Stimulated activated CD4-positive, alpha-beta T cell treated with anti-CD3 and anti-CD28 coated beads, Interleukin-15, amount 100 ng/mL, for 24 hours (primary cell): ENCODE results near the gene RRBP1.

Experiments used
- DNase-seq: peaks from one replicate; pipeline ENCODE4 v3.0.0-alpha.2; 2020

The RRBP1 gene

DNA sequence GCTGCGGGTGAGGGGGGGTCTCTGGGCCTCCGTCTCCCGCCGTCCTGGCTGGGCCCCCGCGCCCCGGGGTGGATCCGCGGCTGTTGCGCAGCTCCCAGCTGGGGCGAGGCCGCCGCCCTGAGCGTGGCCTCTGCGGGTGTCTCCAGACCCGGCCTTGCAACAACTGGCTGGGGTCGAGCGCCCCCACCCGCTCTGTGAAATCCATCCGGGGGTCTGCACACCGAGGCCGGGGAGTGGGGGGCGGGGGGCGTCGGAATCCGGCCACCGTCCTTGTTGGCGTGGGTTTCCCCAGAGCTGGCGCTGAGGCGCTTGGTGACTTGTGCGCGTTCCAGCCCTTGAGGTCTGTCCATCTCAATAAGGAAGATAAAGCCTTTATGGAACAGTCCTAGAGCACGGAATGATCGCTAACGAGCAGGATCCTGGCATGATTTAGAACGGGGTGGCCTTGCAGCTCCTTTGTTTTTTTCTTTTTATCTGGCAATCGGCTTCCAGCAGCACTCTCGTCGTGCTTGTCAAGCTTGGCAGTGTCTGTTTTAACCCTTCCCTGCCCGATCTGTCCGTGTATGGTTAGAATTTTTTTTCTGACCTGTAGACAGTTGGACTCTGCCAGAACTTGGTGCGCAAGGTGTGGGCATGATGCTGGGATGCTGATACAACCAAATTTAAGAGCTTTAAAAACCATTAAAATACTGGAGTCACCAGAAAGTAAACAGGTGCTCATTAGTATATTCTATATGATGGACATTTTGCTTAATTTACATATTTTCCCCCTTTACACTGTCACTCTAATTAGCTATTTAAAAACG, 111.5 kb downstream of the RRBP1 start:
- DNase-seq: peak; percentile 46

DNA sequence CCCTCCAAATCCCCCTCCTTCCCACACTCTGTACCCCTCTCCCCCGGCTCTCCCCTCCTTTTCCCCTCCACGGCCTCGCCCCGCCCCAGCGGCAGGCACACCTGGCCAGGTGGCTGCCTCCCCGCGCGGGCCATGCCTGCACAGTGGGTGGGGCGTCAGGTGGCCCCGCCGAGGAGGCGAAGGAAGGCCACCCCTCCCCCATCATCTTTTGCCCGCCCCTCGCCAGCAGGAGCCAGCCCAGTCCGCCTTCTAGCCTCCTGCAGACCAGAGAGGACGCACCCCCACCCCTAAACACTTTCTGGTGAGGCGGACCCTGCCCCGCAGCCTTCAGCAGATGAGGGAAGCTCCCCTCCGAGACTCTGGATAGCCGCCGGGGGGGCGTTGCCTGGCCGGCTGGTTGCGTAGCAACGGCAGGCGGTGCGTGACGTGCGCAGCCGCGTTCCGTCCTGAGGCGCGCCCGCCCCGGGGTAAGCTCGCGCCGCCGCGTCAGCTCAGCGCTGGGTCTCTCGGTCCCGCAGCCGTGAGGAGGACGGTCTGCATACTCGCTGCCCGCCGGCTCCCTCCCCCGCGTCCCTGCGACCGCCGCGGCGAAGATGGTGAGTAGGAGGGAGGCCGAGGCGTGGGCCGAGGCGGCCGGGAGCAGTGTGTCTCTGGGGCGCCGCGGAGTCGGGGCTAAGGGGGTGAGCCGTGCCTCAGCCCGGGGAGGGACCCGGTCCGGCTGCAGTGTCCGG, 112.3 kb downstream of the RRBP1 start, which contains the start of gene DSTN:
Gene DSTN (plus strand): TSS at position 460 of the 731 bp plus-strand sequence. CDS start 134 bp downstream, at position 594.
- peak; percentile 90 for DNase-seq

DNA sequence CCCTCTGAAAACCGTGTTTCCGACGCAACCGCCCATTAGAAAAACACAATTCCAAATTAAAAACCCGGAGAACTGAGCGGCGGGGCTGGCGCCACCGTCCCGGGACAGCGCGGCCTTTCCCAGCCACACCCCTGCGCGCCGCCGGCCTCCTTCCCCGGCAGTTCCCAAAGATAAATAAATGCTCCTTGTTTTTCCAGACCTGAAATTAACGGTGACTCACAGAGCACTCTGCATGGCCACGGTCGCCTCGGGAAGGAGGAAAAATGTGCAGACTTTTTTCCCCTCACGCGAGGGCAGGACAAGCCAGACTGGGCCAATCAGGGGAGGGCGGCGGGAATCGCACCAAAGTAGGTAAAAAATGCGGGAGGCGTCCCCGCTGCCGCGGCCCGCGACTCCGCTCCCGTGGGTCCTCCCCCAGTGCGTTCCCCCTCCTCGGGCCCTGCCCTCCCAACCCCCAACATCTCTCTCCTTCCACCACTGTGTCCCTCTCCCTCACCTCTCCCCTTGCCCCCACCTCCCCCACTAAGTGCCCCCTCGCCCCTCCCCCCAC, 113.0 kb downstream of the RRBP1 start:
- DNase-seq: peak; percentile 41

DNA sequence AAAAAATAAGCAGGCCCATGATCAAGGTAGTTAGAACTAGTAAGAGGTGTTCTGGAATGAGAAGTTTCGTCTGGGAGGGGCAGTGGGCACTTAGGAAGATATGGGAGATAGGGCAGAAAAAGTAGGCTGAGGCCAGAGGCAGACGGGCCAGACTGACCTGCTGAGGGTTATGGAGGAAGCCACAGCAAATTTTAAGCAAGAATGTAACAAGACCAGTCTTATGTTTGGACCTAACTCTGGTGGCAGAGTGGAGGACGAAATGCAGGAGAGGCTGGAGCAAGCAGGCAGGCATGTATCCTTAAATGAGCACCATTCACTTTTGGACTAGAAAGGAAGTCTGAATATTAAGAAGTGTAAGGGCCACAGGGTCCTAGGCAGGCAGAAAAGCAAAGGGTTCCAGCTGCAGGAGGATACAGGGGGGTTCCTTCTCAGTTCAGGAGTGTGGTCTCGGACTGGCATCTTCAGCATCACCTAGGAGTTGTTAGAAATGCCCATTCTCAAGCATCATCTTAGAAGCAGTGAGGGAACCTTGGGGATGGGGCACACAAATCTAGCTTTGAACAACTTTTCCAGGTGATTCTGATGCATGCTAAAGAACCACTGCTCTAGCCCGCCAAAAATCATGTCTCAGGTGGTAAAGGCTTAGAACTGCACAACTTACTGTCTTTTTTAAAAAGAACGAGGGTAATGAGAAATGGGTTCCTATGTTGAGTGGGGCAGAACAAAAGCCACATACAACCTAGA, 113.8 kb downstream of the RRBP1 start:
- no peak for DNase-seq

DNA sequence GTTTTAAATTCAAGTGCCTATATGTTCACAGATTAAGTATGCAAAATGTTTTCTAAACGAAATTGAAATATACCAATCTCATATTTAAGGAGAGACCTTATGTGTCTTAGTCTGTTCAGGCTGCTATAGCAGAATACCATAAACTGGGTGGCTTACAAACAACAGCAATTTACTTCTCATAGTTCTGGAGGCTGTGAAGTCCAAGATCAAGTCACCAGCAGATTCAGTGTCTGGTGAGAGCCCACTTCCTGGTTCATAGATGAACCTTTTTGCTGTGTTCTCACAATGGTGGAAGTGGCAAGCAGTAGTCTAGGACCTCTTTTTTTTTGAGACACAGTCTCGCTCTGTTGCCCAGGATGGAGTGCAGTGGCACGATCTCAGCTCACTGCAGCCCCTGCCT, 115.7 kb downstream of the RRBP1 start:
- DNase-seq: no peak

DNA sequence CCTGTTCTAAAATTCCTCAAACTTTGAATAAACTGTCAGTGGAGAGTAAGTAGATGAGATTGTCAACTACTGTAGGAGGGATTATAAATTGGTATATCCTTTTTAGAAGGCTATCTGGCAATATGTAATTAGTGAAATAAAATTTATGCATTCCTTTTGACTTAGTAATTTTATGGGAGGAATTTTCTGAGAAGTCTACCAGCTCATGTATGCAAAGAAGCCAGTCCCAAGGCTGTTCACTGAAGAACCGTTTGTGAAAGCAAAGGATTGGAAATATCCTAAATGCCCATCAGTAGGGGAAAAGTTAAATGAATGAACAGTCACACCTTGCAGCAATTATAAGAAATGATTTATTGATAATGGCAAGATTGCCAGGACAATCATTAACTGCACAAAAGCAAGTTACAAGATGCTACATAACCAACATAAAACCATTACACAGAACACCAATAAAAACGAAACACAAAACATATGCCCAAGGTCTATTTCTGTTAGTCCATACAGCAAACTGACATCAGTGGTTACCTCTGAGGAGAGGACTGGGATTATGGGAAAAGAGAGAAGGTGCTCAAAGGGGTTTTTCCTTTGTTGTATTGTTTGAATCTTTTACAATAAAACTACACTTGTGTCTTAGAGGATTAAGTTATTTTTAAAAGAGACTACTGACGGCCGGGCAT, 116.7 kb downstream of the RRBP1 start:
- no peak for DNase-seq
